Activated T-helper 17 cell treated with anti-CD3 and anti-CD28 coated beads, Interleukin-2, amount 50 U/mL, for 72 hours (primary cell): ENCODE results near the gene CAP1. TPM values are rescaled to one million over a fixed set of nuclear protein-coding genes. Genes with fewer than 3 reads are reported as not detected.
A peak's percentile ranks its signal among the peaks of the same experiment; 100 is the strongest.
"Not testable (repeated sequence)": the region's sequence is repeated elsewhere in the genome, so short reads cannot be mapped to it uniquely, and the experiment has no call there.

Source experiments
- ATAC-seq: fragments of 150-1000 bp; cut with Tn5 transposase; replicated peaks from 2 replicates; pipeline ENCODE4 v1.10.0; 2021; ENCODE audit warnings: mild to moderate bottlenecking, moderate library complexity
- H3K27ac Mint-ChIP-seq: one replicate; pipeline ENCODE4 v1.8.0; 2022; ENCODE audit warnings: mixed read lengths
- H3K27me3 Mint-ChIP-seq: one replicate; pipeline ENCODE4 v1.8.0; 2022; ENCODE audit warnings: mixed read lengths
- H3K36me3 Mint-ChIP-seq: one replicate; pipeline ENCODE4 v1.8.0; 2022; ENCODE audit warnings: low read depth, mild to moderate bottlenecking, mixed read lengths
- H3K4me1 Mint-ChIP-seq: one replicate; pipeline ENCODE4 v1.8.0; 2022; ENCODE audit warnings: mixed read lengths
- H3K4me3 Mint-ChIP-seq: one replicate; pipeline ENCODE4 v1.8.0; 2022; ENCODE audit warnings: mild to moderate bottlenecking, mixed read lengths
- H3K9me3 Mint-ChIP-seq: one replicate; pipeline ENCODE4 v1.8.0; 2022; ENCODE audit warnings: mixed read lengths
- total RNA-seq, 2 donors: library from RNA; stranded (reverse); gene quantifications; one replicate each; pipeline ENCODE4 v1.2.3, GENCODE V29; 2022

The CAP1 gene
- 100 to 1,000 TPM; 405 to 687 TPM for total RNA-seq

- peaks cover 64% of the 10 kb centered on the region for H3K36me3 Mint-ChIP-seq
- H3K4me1 Mint-ChIP-seq, result peaks cover 30% of the 10 kb centered on the region
- peak within 1 kb of the TSS; percentile 87 for H3K4me3 Mint-ChIP-seq
- peak within 1 kb of the TSS; percentile 84 for H3K27ac Mint-ChIP-seq
- H3K9me3 Mint-ChIP-seq, result no peaks in the 10 kb centered on the region
- peak; percentile 90 for ATAC-seq
- no peaks in the 10 kb centered on the region for H3K27me3 Mint-ChIP-seq
Observed at GRCh38 chr1:40040511-40041465, at the start of gene CAP1. Gene CAP1 (plus strand): TSS chr1:40040729. CDS start chr1:40059347, 18,618 bp downstream.

DNA sequence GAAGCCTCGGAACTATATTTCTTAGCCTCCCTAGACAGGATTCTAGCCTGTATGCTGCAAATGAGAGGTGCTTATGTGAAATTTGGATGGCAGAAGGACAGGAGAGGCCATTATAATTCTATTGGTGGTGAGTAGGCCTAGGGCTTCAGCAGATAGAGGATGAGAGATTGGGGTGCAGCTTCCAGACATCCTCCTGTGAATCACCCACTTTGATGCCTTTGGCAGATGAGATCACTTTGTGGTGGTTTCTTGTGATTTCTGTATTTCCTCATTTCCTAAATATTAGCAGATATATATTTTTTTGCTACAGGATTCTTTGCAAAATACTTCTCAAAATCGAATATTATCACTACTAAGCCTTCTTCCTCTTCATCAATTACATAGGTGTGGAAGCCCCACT lies 48.3 kb upstream of the CAP1 start:
- H3K4me1 Mint-ChIP-seq, result peaks cover 12% of the 10 kb centered on the region
- H3K27me3 Mint-ChIP-seq, result no peaks in the 10 kb centered on the region
- no peak overlapping the region for H3K27ac Mint-ChIP-seq
- no peak overlapping the region for H3K4me3 Mint-ChIP-seq
- no peaks in the 10 kb centered on the region for H3K36me3 Mint-ChIP-seq
- H3K9me3 Mint-ChIP-seq, result no peaks in the 10 kb centered on the region
- no peak for ATAC-seq

DNA sequence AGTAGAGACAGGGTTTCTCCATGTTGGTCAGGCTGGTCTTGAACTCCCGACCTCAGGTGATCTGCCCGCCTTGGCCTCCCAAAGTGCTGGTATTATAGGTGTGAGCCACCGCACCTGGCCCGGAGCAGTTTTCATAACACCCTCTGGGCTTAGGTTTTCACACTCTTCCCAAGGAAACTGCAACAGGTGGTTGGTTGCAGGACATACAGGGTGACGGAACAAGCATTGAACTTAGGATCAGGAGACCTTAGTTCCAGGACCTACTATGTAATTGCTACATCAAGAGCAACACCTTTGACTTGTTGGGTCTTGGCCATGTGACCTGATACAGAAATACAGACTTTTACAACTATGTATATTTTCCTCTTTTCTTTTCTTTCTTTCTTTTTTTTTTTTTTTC lies 47.6 kb upstream of the CAP1 start:
- Mint-ChIP-seq H3K27ac (no peak overlapping the region), H3K9me3 (no peaks in the 10 kb centered on the region), H3K4me1 (peaks cover 12% of the 10 kb centered on the region), H3K36me3 (no peaks in the 10 kb centered on the region), H3K4me3 (no peak overlapping the region), H3K27me3 (no peaks in the 10 kb centered on the region)
- ATAC-seq, result no peak

DNA sequence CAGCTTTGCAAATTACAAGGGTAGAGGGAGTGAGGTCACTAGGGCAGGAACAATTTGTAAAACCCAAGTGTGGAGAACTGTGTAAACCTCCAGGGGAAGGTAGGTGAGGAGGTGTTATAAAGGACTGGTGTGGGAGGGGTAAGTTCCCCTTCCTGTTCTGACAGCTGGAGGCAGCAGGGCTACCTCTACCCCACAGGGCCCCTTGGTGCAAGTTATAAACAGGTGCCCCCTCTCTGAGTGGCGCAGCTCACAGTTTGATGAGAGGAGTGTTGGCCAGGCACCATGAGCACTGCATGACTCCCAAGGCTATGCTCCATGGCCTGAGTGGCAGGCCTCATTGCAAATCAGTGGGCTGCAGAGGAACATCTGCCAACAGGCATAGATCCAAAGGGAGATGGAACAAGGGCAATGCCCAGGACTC lies 44.5 kb upstream of the CAP1 start:
- Mint-ChIP-seq H3K27ac (peak overlapping the region; percentile 59), H3K4me3 (no peak overlapping the region), H3K9me3 (no peaks in the 10 kb centered on the region), H3K36me3 (no peaks in the 10 kb centered on the region), H3K27me3 (no peaks in the 10 kb centered on the region), H3K4me1 (peaks cover 12% of the 10 kb centered on the region)
- ATAC-seq, result peak; percentile 63

GRCh38 chr1:39996396-39997004 lies 44.0 kb upstream of the CAP1 start:
- no peaks in the 10 kb centered on the region for H3K9me3 Mint-ChIP-seq
- no peaks in the 10 kb centered on the region for H3K27me3 Mint-ChIP-seq
- no peak for ATAC-seq
- H3K36me3 Mint-ChIP-seq, result no peaks in the 10 kb centered on the region
- H3K27ac Mint-ChIP-seq, result peak overlapping the region; percentile 59
- H3K4me1 Mint-ChIP-seq, result peaks cover 12% of the 10 kb centered on the region
- no peak overlapping the region for H3K4me3 Mint-ChIP-seq

DNA sequence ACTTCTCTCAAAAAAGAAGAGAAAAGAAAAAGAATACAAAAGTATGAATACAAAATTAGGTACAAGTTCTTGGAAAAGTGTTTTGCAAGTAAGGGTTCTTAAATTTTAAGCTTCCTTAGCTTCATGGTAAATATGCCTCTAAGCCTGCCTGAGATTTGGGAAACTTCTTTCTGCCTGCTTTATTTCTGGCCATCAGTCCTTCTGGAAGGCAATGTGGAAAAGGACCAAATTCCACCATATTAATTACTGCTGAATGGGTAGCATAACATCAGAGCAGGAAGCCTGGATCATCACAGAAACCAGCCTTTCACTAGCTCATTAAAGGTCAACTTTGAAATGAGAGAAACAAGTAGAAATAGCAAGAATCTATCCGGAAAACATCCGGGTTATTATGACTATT lies 39.1 kb upstream of the CAP1 start:
- H3K36me3 Mint-ChIP-seq, result no peaks in the 10 kb centered on the region
- H3K4me3 Mint-ChIP-seq, result no peak overlapping the region
- no peak for ATAC-seq
- H3K4me1 Mint-ChIP-seq, result peaks cover 15% of the 10 kb centered on the region
- no peak overlapping the region for H3K27ac Mint-ChIP-seq
- H3K9me3 Mint-ChIP-seq, result peaks cover 3% of the 10 kb centered on the region
- H3K27me3 Mint-ChIP-seq, result no peaks in the 10 kb centered on the region

DNA sequence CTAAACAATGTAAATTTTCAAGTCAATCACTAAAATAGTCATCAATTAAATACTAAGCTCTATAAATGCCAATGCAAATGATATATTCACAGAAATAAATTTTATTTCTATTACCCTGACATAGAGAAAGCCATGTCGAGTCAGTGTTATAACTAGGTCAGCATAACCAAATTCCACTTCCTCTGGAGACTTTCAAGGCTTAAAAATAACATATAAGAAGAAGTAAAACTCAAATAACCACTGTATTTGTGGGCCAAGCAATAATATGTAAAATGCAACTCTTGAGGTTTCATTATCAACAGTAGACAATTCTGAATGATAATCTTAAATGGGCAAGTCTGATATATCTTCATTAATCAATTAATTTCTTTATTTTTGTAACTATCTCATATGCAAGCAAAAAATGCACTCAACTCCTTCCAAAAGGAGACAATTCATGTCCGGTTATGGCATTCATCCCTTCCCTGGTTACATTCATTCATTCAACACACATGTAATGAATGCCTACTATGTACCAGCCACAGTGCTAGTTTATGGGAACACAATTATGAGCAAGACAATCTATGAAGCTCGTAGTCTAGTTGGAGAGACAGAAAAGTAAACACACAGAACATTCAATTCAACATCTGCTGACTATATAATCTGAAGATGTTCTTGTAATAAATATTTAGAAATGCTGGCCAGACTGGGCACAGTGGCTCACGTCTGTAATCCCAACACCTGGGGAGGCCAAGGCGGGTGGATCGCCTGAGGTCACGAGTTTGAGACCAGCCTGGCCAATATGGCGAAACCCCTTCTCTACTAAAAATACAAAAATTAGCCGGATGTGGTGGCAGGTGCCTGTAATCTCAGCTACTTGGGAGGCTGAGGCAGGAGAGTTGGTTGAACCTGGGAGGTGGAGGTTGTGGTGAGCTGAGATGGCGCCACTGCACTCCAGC lies 37.1 kb upstream of the CAP1 start:
- Mint-ChIP-seq H3K9me3 (peaks cover 3% of the 10 kb centered on the region), H3K4me3 (peak overlapping the region; percentile 4)
- no peak for ATAC-seq

DNA sequence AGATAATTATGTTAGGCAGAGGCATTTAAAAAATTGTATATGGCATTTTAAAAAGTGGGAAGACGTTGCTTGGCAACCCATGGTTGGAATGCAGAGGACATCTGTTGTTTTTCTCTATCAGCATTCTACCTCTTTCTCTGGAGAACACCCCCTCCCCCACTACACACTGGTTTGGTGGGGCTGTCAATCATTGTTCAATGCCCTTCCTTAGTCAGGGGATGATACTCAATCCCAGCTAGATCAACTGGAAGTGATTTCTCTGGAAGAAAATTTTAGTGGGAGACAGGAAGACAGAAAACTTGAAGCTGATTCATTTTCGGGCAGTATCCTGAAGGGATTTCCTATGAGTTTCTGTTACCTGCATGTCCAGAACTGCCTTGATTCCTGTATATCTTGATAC lies 35.7 kb upstream of the CAP1 start:
- Mint-ChIP-seq H3K9me3 (peaks cover 3% of the 10 kb centered on the region), H3K4me3 (no peak overlapping the region), H3K27ac (no peak overlapping the region), H3K4me1 (peaks cover 10% of the 10 kb centered on the region), H3K36me3 (no peaks in the 10 kb centered on the region), H3K27me3 (no peaks in the 10 kb centered on the region)
- no peak for ATAC-seq

More for the DNA sequence above, 37.1 kb upstream of the CAP1 start:
- no peaks in the 10 kb centered on the region for H3K36me3 Mint-ChIP-seq
- no peaks in the 10 kb centered on the region for H3K27me3 Mint-ChIP-seq
- peaks cover 10% of the 10 kb centered on the region for H3K4me1 Mint-ChIP-seq
- no peak overlapping the region for H3K27ac Mint-ChIP-seq

DNA sequence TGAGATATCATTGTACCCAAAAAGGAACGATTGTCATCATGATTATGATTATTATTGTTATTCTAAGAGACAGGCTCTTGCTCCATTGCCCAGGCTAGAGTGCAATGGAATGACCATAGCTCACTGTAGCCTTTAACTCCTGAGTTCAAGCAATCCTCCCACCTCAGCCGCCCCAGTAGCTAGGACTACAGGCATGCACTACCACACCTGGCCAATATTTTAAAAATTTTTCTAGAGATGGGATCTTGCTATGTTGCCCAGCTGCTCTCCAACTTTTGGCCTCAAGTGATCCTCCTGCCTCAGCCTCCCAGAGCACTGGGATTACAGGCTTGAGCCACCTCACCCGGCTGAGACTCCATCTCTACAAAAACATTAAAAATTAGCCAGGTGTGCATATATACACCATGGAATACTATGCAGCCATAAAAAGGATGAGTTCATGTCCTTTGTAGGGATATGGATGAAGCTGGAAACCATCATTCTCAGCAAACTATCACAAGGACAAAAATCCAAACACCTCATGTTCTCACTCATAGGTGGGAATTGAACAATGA lies 33.0 kb upstream of the CAP1 start:
- not testable (repeated sequence) for H3K9me3 Mint-ChIP-seq, H3K27ac Mint-ChIP-seq, H3K27me3 Mint-ChIP-seq, H3K36me3 Mint-ChIP-seq, H3K4me3 Mint-ChIP-seq, H3K4me1 Mint-ChIP-seq, ATAC-seq

DNA sequence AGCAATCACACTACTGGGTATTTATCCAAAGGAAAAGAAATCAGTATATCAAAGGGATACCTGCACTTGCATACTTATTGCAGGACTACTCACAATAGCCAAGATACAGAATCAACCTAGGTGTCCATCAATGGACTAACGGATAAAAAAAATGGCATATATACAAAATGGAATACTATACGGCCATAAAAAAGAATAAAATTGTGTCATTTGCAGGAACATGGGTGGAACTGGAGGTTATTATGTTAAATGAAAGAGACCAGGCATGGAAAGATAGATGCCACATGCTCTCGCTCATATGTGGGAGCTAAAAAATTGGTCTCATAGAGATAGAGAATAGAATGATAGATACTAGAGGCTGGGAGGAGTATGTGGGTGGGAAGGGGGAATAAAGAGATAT lies 29.3 kb upstream of the CAP1 start:
- Mint-ChIP-seq H3K27me3 (no peaks in the 10 kb centered on the region), H3K27ac (no peak overlapping the region), H3K4me3 (no peak overlapping the region), H3K4me1 (peaks cover 10% of the 10 kb centered on the region), H3K9me3 (no peaks in the 10 kb centered on the region), H3K36me3 (no peaks in the 10 kb centered on the region)
- no peak for ATAC-seq

DNA sequence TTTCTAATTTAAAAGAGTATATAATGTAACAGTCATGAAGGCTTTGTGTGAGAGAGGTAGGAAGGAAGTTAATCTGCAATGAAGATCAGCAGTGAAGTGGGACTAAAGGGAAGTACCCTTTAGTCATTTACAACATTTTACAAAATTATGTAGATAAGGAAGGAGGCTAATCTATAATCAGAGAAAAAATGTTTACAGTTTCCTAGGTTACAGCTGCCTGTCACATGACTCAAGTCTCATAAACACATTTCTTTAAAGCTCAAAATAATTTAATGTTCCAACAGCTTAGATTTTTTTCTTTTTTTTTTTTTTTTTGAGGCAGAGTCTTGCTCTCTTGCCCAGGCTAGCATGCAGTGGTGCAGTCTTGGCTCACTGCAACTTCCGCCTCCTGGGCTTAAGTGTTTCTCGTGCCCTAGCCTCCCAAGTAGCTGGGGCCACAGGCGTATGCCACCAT lies 26.2 kb upstream of the CAP1 start:
- Mint-ChIP-seq H3K27me3 (no peaks in the 10 kb centered on the region), H3K4me1 (peaks cover 10% of the 10 kb centered on the region), H3K36me3 (no peaks in the 10 kb centered on the region), H3K9me3 (no peaks in the 10 kb centered on the region), H3K27ac (peak overlapping the region; percentile 86), H3K4me3 (no peak overlapping the region)
- ATAC-seq, result peak; percentile 49

- Mint-ChIP-seq H3K4me3 (no peak overlapping the region), H3K36me3 (no peaks in the 10 kb centered on the region), H3K9me3 (no peaks in the 10 kb centered on the region), H3K27ac (peak overlapping the region; percentile 86), H3K4me1 (peaks cover 10% of the 10 kb centered on the region), H3K27me3 (no peaks in the 10 kb centered on the region)
- peak; percentile 99 for ATAC-seq
Observed at GRCh38 chr1:40014812-40015594, 25.5 kb upstream of the CAP1 start.

- Mint-ChIP-seq H3K4me3 (no peak overlapping the region), H3K36me3 (no peaks in the 10 kb centered on the region), H3K27me3 (no peaks in the 10 kb centered on the region), H3K4me1 (peaks cover 10% of the 10 kb centered on the region), H3K9me3 (no peaks in the 10 kb centered on the region), H3K27ac (no peak overlapping the region)
- no peak for ATAC-seq
Observed at GRCh38 chr1:40017951-40018575, 22.5 kb upstream of the CAP1 start.
